Activated CD8-positive, alpha-beta T cell treated with anti-CD3 and anti-CD28 coated beads, Interleukin-2, amount 10 ng/mL, durations not matched to agents 7 days and 5 days (primary cell): ENCODE results near the gene CYBB. TPM values are rescaled to one million over a fixed set of nuclear protein-coding genes. Genes with fewer than 3 reads are reported as not detected.

ENCODE experiments used
- ATAC-seq: fragments of 150-1000 bp; cut with Tn5 transposase; one replicate; pipeline ENCODE4 v1.10.0; 2021; ENCODE audit warnings: moderate library complexity
- CTCF ChIA-PET: fragments of 350-600 bp; sonication (Branson Sonifier 250); formaldehyde crosslinking; loops from one replicate; lab custom pipeline; 2021; ENCODE audit warnings: antibody characterized with exemption; lab: Charles Lee
- POLR2A ChIA-PET: fragments of 350-600 bp; sonication (Branson Sonifier 250); formaldehyde crosslinking; loops from one replicate; lab custom pipeline; 2021; ENCODE audit warnings: antibody characterized with exemption; lab: Charles Lee
- DNase-seq: peaks from one replicate; pipeline ENCODE4 v3.0.0-alpha.2; 2020
- H3K27ac Mint-ChIP-seq: one replicate; pipeline ENCODE4 v1.8.0; 2021; ENCODE audit warnings: mild to moderate bottlenecking, mixed read lengths
- H3K27me3 Mint-ChIP-seq: one replicate; pipeline ENCODE4 v1.8.0; 2021; ENCODE audit warnings: low read depth, mixed read lengths
- H3K36me3 Mint-ChIP-seq: one replicate; pipeline ENCODE4 v1.8.0; 2021; ENCODE audit warnings: low read depth, mixed read lengths
- H3K4me1 Mint-ChIP-seq: one replicate; pipeline ENCODE4 v1.8.0; 2021; ENCODE audit warnings: low read depth, mixed read lengths
- H3K4me3 Mint-ChIP-seq: one replicate; pipeline ENCODE4 v1.8.0; 2021; ENCODE audit warnings: mild to moderate bottlenecking, mixed read lengths
- H3K9me3 Mint-ChIP-seq: one replicate; pipeline ENCODE4 v1.8.0; 2022; ENCODE audit warnings: mixed read lengths; ENCODE audit not compliant: insufficient read depth
- total RNA-seq, 2 experiments: library from RNA; stranded (reverse); gene quantifications; one replicate each; pipeline ENCODE4 v1.2.3, GENCODE V29; 2021

The CYBB gene
- total RNA-seq, 2 experiments from 2014 or later, result not detected

GRCh38 chrX:37785569-37785968, 5.7 kb downstream of the CYBB start:
- Mint-ChIP-seq H3K4me1 (peaks cover 22% of the 10 kb centered on the region), H3K9me3 (peaks cover 13% of the 10 kb centered on the region), H3K4me3 (no peak overlapping the region), H3K27me3 (no peaks in the 10 kb centered on the region), H3K36me3 (peaks cover 7% of the 10 kb centered on the region), H3K27ac (no peak overlapping the region)
- DNase-seq (no peak), ATAC-seq (no peak)
- ChIA-PET CTCF (interaction anchor here (1.1 to 2.4 kb wide), 2 partner anchors 39 to 40 kb away, joined by 3 to 10 read pairs; no protein-coding TSS in a partner anchor), POLR2A (no interaction called here)

DNA sequence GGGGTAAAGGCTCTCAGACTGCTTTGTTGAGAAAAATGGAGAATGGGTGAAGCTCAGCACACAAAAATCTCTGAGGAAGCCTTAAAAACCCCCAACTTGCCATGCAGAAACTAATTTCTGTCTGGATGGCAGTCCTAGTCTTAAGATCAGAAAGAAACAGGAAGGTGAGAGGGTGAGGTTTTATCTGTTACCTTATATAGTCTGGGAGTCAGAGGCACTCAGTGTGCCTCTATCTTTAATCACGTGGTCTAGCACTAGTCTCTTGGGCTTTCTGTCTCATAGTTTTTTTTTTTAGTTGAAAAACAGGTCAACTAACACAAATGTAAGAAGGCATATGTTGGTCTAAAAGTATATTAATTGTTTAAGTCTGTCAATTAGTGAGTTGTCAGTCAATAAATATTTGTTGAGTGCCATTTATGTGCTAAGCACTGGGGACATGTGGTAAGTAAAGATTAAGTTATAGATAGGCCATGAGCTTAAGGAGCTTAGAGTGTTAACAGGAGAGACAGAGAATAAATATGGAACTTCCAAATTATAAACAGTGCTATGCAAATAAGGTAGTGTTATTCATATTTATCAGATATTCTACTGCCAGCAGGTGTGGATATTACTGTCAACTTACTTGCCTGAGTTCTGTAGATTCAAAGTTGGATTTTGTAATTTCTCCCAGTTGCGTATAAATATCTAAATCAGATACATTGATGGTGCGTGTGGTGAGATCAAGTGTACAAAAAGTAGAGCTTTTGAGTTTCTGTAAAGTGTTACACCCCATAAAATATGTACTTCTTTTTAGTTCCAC, 7.0 kb downstream of the CYBB start:
- peaks cover 7% of the 10 kb centered on the region for H3K36me3 Mint-ChIP-seq
- peak overlapping the region; percentile 74 for H3K27ac Mint-ChIP-seq
- DNase-seq (no peak), ATAC-seq (peak; percentile 72)
- POLR2A ChIA-PET, result no interaction called here
- peak overlapping the region; percentile 18 for H3K4me3 Mint-ChIP-seq
- H3K27me3 Mint-ChIP-seq, result no peaks in the 10 kb centered on the region
- peaks cover 13% of the 10 kb centered on the region for H3K9me3 Mint-ChIP-seq
- peaks cover 22% of the 10 kb centered on the region for H3K4me1 Mint-ChIP-seq
- CTCF ChIA-PET, result interaction anchor here (1.0 kb wide), 2 partner anchors 12 to 41 kb away, joined by 3 to 6 read pairs; no protein-coding TSS in a partner anchor

DNA sequence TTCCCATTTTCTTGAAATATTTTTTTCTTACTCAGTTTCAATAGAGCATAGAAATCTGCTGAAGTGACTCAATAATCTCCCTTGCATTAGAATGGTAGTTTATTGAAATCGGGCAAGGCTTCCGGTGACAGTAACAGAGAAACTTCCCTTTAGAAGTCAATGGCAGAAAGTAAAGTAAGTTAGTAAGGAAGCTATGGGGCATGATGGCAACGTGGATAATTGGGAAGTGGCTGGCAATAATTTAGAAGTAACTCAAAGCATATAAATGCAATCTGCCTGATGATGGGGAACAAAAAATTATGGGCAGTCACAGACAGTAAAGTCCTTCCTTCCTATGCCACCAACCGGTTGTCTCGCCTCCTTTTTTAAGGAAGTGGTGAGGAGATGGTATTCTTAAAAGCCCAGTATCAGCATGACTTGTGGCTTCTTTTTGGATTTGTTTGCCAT, 7.6 kb downstream of the CYBB start:
- ATAC-seq, result no peak
- Mint-ChIP-seq H3K9me3 (peaks cover 7% of the 10 kb centered on the region), H3K27ac (peak overlapping the region; percentile 13), H3K36me3 (peaks cover 5% of the 10 kb centered on the region), H3K4me3 (no peak overlapping the region), H3K4me1 (peaks cover 18% of the 10 kb centered on the region), H3K27me3 (no peaks in the 10 kb centered on the region)
- no peak for DNase-seq
- CTCF ChIA-PET, result interaction anchor here (1.0 kb wide), 1 partner anchor 42 kb away, joined by 6 read pairs; no protein-coding TSS in a partner anchor
- POLR2A ChIA-PET, result no interaction called here

DNA sequence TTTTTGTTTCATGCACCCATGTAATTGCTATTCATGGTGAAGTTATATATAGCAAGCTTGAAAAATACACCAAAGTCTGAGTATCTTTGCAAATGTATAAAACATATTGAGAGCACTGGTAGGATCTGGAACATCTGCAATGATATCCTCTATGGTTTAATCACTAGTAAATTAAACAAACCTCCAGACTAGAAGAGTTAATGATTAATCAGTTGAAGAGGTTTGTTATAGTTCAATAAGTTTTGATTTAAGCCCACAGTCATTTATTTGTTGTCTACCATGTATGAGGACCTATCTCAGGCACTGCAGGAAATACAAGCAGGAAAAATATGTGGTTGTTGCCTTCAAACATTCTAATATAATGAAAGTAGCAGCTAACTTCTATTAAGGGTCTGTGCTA, 16.5 kb downstream of the CYBB start:
- Mint-ChIP-seq H3K36me3 (no peaks in the 10 kb centered on the region), H3K27ac (no peak overlapping the region), H3K9me3 (no peaks in the 10 kb centered on the region), H3K4me3 (no peak overlapping the region), H3K27me3 (no peaks in the 10 kb centered on the region), H3K4me1 (peaks cover 21% of the 10 kb centered on the region)
- CTCF ChIA-PET, result interaction anchor here (0.6 kb wide), 1 partner anchor 49 kb away, joined by 3 read pairs; no protein-coding TSS in a partner anchor
- DNase-seq (no peak), ATAC-seq (no peak)
- POLR2A ChIA-PET, result no interaction called here

DNA sequence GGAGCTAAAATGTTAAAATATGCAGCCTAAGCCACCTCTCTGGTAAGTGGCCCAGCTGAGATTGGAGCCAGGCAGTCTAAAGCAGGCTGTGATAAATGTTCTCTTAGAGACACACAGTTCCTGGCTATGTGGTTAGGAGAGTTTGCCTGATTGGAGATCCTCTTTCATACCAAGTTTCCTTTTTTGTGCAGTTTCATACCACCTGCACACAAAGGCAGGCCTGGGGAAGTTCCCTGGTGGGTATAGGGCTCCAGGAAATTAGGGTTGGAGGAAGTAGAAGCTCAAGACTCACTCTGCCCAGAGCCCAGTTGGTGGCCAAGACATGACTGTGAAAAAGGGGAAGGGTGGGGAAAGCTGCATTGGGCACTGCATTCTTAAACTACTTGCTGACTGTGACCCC, 16.9 kb downstream of the CYBB start:
- H3K36me3 Mint-ChIP-seq, result no peaks in the 10 kb centered on the region
- no peak overlapping the region for H3K4me3 Mint-ChIP-seq
- H3K27ac Mint-ChIP-seq, result no peak overlapping the region
- H3K27me3 Mint-ChIP-seq, result no peaks in the 10 kb centered on the region
- ATAC-seq (peak; percentile 42), DNase-seq (no peak)
- no peaks in the 10 kb centered on the region for H3K9me3 Mint-ChIP-seq
- ChIA-PET CTCF (no interaction called here), POLR2A (no interaction called here)
- H3K4me1 Mint-ChIP-seq, result peaks cover 21% of the 10 kb centered on the region

GRCh38 chrX:37799936-37800335, 20.1 kb downstream of the CYBB start:
- Mint-ChIP-seq H3K4me1 (peaks cover 19% of the 10 kb centered on the region), H3K27me3 (no peaks in the 10 kb centered on the region), H3K36me3 (no peaks in the 10 kb centered on the region), H3K27ac (no peak overlapping the region), H3K9me3 (no peaks in the 10 kb centered on the region), H3K4me3 (no peak overlapping the region)
- ChIA-PET CTCF (no interaction called here), POLR2A (no interaction called here)
- no peak for ATAC-seq
- DNase-seq, result no peak

- POLR2A ChIA-PET, result no interaction called here
- no peaks in the 10 kb centered on the region for H3K36me3 Mint-ChIP-seq
- H3K4me1 Mint-ChIP-seq, result peaks cover 15% of the 10 kb centered on the region
- no peaks in the 10 kb centered on the region for H3K27me3 Mint-ChIP-seq
- H3K4me3 Mint-ChIP-seq, result no peak overlapping the region
- H3K27ac Mint-ChIP-seq, result no peak overlapping the region
- CTCF ChIA-PET, result no interaction called here
- ATAC-seq, result no peak
- no peaks in the 10 kb centered on the region for H3K9me3 Mint-ChIP-seq
- no peak for DNase-seq
These were observed 20.9 kb downstream of the CYBB start for GRCh38 chrX:37800717-37801116.

DNA sequence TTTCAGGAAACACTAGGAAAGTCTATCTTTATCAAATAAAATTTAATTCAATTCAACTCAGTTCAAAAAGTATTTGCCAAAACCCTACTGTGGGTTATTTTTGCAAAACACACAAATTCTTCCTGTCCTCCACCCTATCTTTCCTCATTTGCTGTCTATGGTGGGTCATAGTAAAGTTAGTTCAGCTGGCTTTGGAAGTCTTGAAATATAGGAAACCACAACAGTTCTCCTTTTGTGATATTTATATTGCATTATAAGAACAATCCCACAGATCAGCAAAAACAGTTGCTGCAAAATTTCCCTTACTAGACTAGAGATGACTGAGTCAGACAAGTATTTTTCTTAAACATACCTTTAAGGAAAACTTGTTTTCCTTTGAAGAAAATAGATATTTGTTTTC, 22.2 kb downstream of the CYBB start:
- no peak for ATAC-seq
- H3K9me3 Mint-ChIP-seq, result no peaks in the 10 kb centered on the region
- POLR2A ChIA-PET, result no interaction called here
- peaks cover 5% of the 10 kb centered on the region for H3K4me1 Mint-ChIP-seq
- CTCF ChIA-PET, result interaction anchor here (1.4 kb wide), 1 partner anchor 23 kb away, joined by 3 read pairs; no protein-coding TSS in a partner anchor
- no peak overlapping the region for H3K27ac Mint-ChIP-seq
- no peaks in the 10 kb centered on the region for H3K27me3 Mint-ChIP-seq
- DNase-seq, result no peak
- no peak overlapping the region for H3K4me3 Mint-ChIP-seq
- H3K36me3 Mint-ChIP-seq, result no peaks in the 10 kb centered on the region

GRCh38 chrX:37803057-37803456, 23.2 kb downstream of the CYBB start:
- ATAC-seq (no peak), DNase-seq (no peak)
- no peak overlapping the region for H3K4me3 Mint-ChIP-seq
- peaks cover 2% of the 10 kb centered on the region for H3K4me1 Mint-ChIP-seq
- CTCF ChIA-PET, result no interaction called here
- POLR2A ChIA-PET, result no interaction called here
- H3K27ac Mint-ChIP-seq, result no peak overlapping the region
- H3K9me3 Mint-ChIP-seq, result no peaks in the 10 kb centered on the region
- no peaks in the 10 kb centered on the region for H3K36me3 Mint-ChIP-seq
- H3K27me3 Mint-ChIP-seq, result no peaks in the 10 kb centered on the region

DNA sequence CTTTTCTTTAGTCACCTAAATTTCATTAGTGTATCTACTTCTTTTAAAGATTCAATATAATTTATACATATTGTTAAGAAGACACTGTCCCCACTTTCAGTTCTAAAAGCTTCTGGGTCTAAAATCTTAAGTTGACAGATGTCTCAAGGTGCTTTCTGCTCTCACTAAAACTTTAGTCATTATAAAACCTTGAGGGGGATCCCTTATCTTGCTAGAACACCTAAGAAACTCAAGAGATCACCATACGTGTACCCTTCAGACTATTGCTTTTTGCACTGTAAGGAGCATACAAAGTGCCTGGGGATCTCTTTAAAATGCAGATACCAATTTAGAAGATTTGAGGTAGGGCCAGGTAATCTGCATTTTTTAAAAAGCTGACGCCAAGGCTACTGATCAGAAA, 30.1 kb downstream of the CYBB start:
- no peaks in the 10 kb centered on the region for H3K36me3 Mint-ChIP-seq
- peaks cover 24% of the 10 kb centered on the region for H3K4me1 Mint-ChIP-seq
- DNase-seq (no peak), ATAC-seq (no peak)
- H3K27ac Mint-ChIP-seq, result no peak overlapping the region
- ChIA-PET POLR2A (interaction anchor here (0.9 kb wide), 1 partner anchor 16 kb away, joined by 3 read pairs; no protein-coding TSS in a partner anchor), CTCF (interaction anchor here (1.1 kb wide), 1 partner anchor 15 kb away, joined by 7 read pairs; no protein-coding TSS in a partner anchor)
- no peak overlapping the region for H3K4me3 Mint-ChIP-seq
- no peaks in the 10 kb centered on the region for H3K27me3 Mint-ChIP-seq
- H3K9me3 Mint-ChIP-seq, result no peaks in the 10 kb centered on the region

DNA sequence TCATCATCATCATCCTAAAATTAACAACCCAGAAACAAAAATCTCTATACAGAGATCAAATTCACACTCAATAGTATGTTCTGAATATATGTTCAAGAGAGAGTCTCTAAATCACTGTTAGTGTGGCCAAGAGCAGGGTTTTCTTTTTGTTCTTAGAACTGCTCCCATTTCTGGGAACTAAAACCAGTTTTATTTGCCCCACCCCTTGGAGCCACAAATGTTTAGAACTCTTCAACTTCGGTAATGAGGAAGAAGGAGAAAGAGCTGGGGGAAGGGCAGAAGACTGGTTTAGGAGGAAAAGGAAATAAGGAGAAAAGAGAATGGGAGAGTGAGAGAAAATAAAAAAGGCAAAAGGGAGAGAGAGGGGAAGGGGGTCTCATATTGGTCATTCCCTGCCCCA, 32.3 kb downstream of the CYBB start:
- Mint-ChIP-seq H3K4me1 (peaks cover 22% of the 10 kb centered on the region), H3K27me3 (peaks cover under 1% of the 10 kb centered on the region)

DNA sequence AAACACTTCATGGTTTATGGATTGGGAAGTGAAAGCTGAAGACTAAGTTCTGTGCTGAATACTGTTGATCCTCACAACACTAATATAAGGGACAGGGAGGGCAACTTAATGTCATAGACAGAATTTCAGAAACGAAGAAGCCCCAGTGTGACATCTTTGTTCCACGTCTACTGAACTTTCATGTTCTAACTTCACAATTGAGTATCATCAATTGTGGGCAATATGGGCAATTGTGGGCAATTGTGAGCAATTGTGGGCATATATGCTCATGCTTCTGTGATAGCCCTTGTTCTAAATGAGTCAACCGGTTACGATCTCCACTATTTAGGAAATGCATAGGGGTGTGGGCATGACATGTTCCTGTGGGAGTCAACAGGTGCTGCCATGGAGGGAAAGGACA, 33.7 kb downstream of the CYBB start:
- POLR2A ChIA-PET, result no interaction called here
- H3K27me3 Mint-ChIP-seq, result peaks cover 2% of the 10 kb centered on the region
- H3K27ac Mint-ChIP-seq, result no peak overlapping the region
- peaks cover 22% of the 10 kb centered on the region for H3K4me1 Mint-ChIP-seq
- H3K9me3 Mint-ChIP-seq, result no peaks in the 10 kb centered on the region
- no peaks in the 10 kb centered on the region for H3K36me3 Mint-ChIP-seq
- ATAC-seq, result no peak
- no peak overlapping the region for H3K4me3 Mint-ChIP-seq
- CTCF ChIA-PET, result interaction anchor here (1.1 to 1.4 kb wide), 2 partner anchors 10 to 12 kb away, joined by 3 to 4 read pairs; no protein-coding TSS in a partner anchor
- no peak for DNase-seq

More for the DNA sequence above, 32.3 kb downstream of the CYBB start:
- CTCF ChIA-PET, result interaction anchor here (0.6 to 1.4 kb wide), 3 partner anchors 12 to 73 kb away, joined by 3 to 4 read pairs (median 4); no protein-coding TSS in a partner anchor
- DNase-seq (no peak), ATAC-seq (no peak)
- Mint-ChIP-seq H3K27ac (no peak overlapping the region), H3K4me3 (no peak overlapping the region), H3K9me3 (no peaks in the 10 kb centered on the region), H3K36me3 (no peaks in the 10 kb centered on the region)
- POLR2A ChIA-PET, result no interaction called here
